ENCODE results near the gene CHPF.

The CHPF gene

GRCh38 chr2:219489315-219489714, 54.3 kb downstream of the CHPF start:
- no peak for TF ChIP-seq CTCF (IDR thresholded peaks at IDR 0.05; ENCODE audit: extremely low read depth, insufficient read depth, missing control alignments)
- in situ Hi-C loops (cut with MboI; ENCODE audit: low pct_unique_long_range_greater_than_20kb, low sequenced_read_pairs, unreplicated experiment): no loop called here
- no peak for DNase-seq (ENCODE audit: low spot score)

Data from GM13977 (cell line).